ENCODE results near the gene PTDSS2. TPM values are rescaled to one million over a fixed set of nuclear protein-coding genes. Genes with fewer than 3 reads are reported as not detected.
A peak's percentile ranks its signal among the peaks of the same experiment; 100 is the strongest.
"Not testable (repeated sequence)": the region's sequence is repeated elsewhere in the genome, so short reads cannot be mapped to it uniquely, and the experiment has no call there.

Gene PTDSS2
- 19.6 and 23.7 TPM in 2 replicates for total RNA-seq (2014; rRNA removed; shearing (Covaris generic))
- 81.7 and 95.3 TPM in 2 replicates for polyA plus RNA-seq (2014; cell fraction: nucleus; rRNA removed)

DNA sequence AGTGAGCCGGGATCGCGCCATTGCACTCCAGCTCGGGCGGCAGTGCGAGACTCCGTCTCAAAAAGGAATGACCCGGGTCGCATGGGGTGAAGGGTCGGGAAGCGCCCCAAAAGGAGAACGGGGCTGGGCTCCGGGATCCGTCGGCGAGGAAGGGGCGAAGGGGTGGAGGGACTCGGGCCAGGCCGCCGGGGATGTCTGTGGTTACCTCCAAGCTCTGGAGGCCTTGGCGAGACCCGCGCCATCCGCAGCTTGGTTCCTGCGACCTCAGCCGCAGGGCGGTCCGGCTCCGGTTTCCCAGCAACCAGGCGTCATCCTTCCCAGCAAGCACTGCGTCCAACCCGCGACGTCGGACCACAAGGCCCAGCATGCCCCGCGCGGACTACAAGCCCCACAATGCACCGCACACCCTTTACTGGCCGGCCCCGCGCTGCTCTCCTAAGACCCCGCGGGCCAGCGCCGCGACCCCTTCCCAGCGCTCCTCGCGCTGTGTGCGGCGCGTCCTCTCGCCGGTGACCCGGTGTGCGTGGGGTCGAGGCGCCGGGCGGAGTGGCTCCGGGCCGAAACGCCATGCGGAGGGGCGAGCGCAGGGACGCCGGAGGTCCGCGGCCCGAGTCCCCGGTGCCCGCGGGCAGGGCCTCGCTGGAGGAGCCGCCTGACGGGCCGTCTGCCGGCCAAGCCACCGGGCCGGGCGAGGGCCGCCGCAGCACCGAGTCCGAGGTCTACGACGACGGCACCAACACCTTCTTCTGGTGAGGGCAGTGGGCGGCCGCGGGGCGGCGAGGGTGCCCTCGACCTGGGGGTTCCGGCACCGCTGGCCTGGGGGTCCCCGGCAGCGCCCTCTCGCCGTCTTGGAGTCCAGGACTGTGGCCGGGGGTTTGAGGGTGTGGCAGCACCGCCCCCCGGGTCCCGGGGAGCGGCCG, at the start of gene PTDSS2:
PTDSS2 (plus strand) TSS at position 391 of the 920 bp plus-strand sequence; CDS start at position 568, 177 bp downstream.
- DNase-seq (ENCODE audit: extremely low read depth, low read depth) = peak; percentile 87

DNA sequence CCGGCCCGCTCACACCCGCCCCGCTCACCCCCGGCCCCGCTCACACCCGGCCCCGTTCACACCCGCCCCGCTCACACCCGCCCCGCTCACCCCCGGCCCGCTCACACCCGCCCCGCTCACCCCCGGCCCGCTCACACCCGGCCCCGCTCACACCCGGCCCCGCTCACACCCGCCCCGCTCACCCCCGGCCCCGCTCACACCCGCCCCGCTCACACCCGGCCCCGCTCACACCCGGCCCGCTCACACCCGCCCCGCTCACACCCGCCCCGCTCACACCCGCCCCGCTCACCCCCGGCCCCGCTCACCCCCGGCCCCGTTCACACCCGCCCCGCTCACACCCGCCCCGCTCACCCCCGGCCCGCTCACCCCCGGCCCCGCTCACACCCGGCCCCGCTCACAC, 48.9 kb upstream of the PTDSS2 start:
- not testable (repeated sequence) for DNase-seq (ENCODE audit: extremely low read depth, low read depth)

- no peak for DNase-seq (ENCODE audit: extremely low read depth, low read depth)
Measured at GRCh38 chr11:403021-403760, 46.9 kb upstream of the PTDSS2 start.

GRCh38 chr11:403761-404431, 46.2 kb upstream of the PTDSS2 start:
- no peak for DNase-seq (ENCODE audit: extremely low read depth, low read depth)

DNA sequence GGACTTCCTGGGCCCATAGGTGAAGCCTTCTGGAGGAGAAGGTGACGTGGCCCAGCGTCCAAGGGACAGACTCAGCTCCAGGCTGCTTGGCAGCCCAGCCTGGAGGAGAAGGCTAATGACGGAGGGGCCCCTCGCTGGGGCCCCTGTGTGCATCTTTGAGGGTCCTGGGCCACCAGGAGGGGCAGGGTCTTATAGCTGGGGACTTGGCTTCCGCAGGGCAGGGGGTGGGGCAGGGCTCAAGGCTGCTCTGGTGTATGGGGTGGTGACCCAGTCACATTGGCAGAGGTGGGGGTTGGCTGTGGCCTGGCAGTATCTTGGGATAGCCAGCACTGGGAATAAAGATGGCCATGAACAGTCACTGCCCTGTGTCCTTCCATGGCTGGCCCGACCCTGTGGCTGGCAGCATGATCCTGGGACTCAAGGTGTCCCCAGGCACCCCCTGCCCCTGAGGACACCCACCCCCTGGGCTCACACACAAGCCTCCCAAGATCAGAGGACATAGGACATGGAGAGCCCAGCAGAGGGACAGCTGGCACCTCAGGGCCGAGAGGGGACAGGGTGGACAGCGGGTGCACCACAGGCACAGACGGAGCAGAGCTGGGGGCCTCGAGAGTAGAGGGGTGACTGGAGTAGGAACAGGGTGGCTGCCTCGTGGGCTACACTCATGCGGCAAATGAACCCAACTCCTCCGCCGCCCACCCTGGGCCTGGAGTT, 45.4 kb upstream of the PTDSS2 start:
- DNase-seq (ENCODE audit: extremely low read depth, low read depth) = no peak

- no peak for DNase-seq (ENCODE audit: extremely low read depth, low read depth)
Measured at GRCh38 chr11:405323-405953, 44.6 kb upstream of the PTDSS2 start.

DNA sequence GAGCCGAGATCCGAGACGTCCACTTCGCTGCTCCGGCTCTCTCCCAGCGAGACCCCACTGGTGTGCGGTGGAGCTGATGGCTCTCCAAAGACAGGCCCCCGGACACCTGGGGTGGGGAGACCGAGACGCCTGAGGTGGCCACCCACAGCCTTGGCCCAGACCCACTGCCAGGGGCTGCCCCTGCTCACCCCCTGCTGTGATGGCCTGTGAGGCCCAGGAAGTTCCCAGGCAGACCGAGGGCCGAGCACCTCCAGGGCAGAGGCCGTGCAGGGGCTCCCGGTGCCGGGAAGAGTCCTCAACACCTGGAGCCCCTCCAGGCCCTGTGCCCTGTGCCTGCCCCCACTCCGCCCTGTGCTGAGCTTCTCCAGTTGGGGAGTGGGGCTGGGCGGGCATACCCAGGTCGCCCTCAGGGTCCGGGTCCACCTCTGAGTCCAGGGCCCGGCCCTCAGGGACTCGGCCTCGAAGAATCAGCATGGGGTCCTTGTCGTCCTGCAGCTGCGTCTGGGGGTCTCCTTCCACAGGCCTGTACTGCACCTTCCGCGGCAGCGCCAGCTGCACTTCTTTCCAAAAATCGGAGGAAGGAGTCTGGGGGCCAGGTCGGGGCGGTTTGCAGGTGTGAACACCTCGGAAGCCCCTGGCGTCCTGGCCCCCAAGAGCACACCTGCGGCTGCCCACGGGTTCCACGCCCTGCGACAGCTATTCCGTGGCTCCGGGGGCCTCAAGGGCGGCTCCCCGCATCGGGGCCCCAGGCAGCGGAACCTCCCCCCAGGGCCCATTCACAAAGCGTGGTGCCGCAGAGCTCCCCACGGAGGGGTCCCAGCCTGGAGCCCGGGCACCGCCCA, 43.9 kb upstream of the PTDSS2 start:
- no peak for DNase-seq (ENCODE audit: extremely low read depth, low read depth)

- peak; percentile 60 for DNase-seq (ENCODE audit: extremely low read depth, low read depth)
Measured at GRCh38 chr11:406796-407650, 43.1 kb upstream of the PTDSS2 start.

GRCh38 chr11:407651-408123, 42.4 kb upstream of the PTDSS2 start:
- no peak for DNase-seq (ENCODE audit: extremely low read depth, low read depth)

GRCh38 chr11:408154-409007, 41.7 kb upstream of the PTDSS2 start:
- DNase-seq (ENCODE audit: extremely low read depth, low read depth) = no peak

- DNase-seq (ENCODE audit: extremely low read depth, low read depth) = no peak
Measured at GRCh38 chr11:409008-409599, 41.0 kb upstream of the PTDSS2 start.

DNA sequence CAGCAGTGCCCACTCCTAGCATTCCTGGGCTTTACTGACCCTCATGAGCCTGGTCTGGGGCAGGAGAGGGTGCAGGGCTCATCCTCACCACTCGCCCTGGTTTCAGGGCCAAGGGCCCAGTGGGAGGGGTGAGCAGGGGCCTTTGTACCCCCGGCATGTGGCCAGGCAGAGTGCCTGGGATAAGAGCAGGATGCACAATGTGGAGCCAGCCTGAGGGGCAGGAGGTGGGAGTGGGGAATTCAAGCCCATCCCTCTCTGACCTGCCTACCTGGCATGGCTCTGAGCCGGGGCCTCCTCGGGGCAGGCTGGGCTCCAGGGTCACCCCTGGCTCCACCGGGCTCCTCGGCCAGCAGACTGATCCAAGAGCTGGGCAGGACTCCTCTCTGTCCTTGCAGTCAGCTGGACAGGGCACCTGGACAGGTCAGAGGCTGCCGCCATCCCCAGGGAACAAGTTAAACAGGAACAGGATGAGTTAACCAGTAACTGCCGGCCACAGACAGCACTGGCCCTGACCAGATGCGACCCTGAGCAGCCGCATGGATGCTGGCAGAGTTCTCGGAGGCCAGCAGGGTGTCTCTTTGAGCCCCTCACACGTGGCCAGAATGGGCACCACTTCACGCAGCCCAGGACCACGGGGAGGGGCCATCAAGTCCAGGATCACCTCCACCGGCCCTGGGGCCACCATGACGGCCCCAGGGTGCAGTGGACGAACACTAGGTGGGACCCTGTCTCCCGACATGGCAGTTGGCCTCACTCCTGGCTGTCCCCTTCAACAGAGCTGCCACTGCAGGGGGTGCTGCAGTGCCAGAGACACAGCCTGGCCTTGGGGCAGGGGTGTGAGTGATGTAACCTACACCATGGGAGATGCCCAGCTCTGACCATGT, 40.2 kb upstream of the PTDSS2 start:
- DNase-seq (ENCODE audit: extremely low read depth, low read depth) = no peak

DNA sequence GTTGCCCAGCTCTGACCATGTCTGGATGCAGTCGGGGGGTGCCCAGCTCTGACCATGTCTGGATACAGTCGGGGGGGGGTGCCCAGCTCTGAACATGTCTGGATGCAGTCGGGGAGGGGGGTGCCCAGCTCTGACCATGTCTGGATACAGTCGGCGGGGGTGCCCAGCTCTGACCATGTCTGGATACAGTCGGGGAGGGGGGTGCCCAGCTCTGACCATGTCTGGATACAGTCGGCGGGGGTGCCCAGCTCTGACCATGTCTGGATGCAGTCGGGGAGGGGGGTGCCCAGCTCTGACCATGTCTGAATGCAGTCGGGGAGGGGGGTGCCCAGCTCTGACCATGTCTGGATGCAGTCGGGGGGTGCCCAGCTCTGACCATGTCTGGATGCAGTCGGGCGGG, 39.4 kb upstream of the PTDSS2 start:
- DNase-seq (ENCODE audit: extremely low read depth, low read depth) = not testable (repeated sequence)

GRCh38 chr11:411520-411919, 38.6 kb upstream of the PTDSS2 start:
- DNase-seq (ENCODE audit: extremely low read depth, low read depth) = not testable (repeated sequence)

DNA sequence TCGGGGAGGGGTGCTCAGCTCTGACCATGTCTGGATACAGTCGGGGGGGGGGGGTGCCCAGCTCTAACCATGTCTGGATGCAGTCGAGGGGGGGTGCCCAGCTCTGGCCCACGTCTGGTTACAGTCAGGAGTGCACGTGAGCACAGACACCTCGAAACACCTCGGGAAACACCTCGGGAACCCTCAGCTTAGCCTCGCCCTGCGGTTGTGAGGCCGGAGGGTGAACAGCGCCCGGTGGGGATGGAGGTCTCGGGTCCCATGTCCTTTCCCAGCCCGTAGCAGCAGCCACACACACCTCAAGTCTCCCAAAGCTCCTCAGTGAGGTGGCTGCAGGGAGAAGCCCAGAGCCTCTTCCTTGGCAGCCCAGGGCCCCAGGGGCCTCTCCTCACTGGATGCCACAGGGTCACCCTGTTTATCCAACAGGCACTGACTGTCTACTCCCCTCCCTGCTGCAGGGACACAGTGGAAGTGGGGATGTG, 37.4 kb upstream of the PTDSS2 start:
- no peak for DNase-seq (ENCODE audit: extremely low read depth, low read depth)
